HEK293T (cell line): ENCODE measurements around the gene RPS13.
"Not testable (repeated sequence)": the region's sequence is repeated elsewhere in the genome, so short reads cannot be mapped to it uniquely, and the experiment has no call there.

Experiments used
- CTCF ChIA-PET: fragments of 350-600 bp; formaldehyde crosslinking; extraction: SDS; loops from one replicate; lab custom pipeline; 2021; ENCODE audit warnings: antibody characterized with exemption, inconsistent platforms; lab: Yijun Ruan, JAX
- POLR2A ChIA-PET: fragments of 350-600 bp; formaldehyde crosslinking; extraction: SDS; loops from one replicate; lab custom pipeline; 2020; ENCODE audit warnings: antibody characterized with exemption, inconsistent platforms; lab: Yijun Ruan, JAX
- DNase-seq: peaks from one replicate; pipeline ENCODE4 v3.0.0; 2012; ENCODE audit warnings: mixed read lengths; ENCODE audit errors: extremely low spot score
- ARNT ChIP-seq: fragments of 450-650 bp; IDR thresholded peaks from 2 replicates; pipeline ENCODE4 v1.6.1; 2017; ENCODE audit warnings: mild to moderate bottlenecking
- BHLHE40 ChIP-seq: fragments of 450-650 bp; IDR thresholded peaks from 2 replicates; pipeline ENCODE4 v1.6.1; 2016; ENCODE audit warnings: mild to moderate bottlenecking, moderate library complexity, borderline replicate concordance
- ELF4 ChIP-seq: fragments of 450-650 bp; IDR thresholded peaks from 2 replicates; pipeline ENCODE4 v1.6.1; 2017; ENCODE audit warnings: antibody characterized with exemption
- FOXA1 ChIP-seq: fragments of 450-650 bp; IDR thresholded peaks from 2 replicates; pipeline ENCODE4 v1.6.1; 2016; ENCODE audit warnings: mild to moderate bottlenecking
- FOXK2 ChIP-seq: fragments of 450-650 bp; IDR thresholded peaks from 2 replicates; pipeline ENCODE4 v1.6.1; 2016; ENCODE audit warnings: mild to moderate bottlenecking
- FOXM1 ChIP-seq: fragments of 450-650 bp; IDR thresholded peaks from 2 replicates; pipeline ENCODE4 v1.6.1; 2017; ENCODE audit warnings: mild to moderate bottlenecking, borderline replicate concordance
- HDGF ChIP-seq: fragments of 450-650 bp; IDR thresholded peaks from 2 replicates; pipeline ENCODE4 v1.6.1; 2017; ENCODE audit warnings: antibody characterized with exemption, borderline replicate concordance
- L3MBTL2 ChIP-seq: fragments of 450-650 bp; conservative IDR thresholded peaks from 2 replicates; pipeline ENCODE4 v1.6.1; 2016; ENCODE audit warnings: mild to moderate bottlenecking
- LEF1 ChIP-seq: fragments of 450-650 bp; IDR thresholded peaks from 2 replicates; pipeline ENCODE4 v1.6.1; 2017; ENCODE audit warnings: mild to moderate bottlenecking, borderline replicate concordance
- NFRKB ChIP-seq: fragments of 450-650 bp; IDR thresholded peaks from 2 replicates; pipeline ENCODE4 v1.6.1; 2016; ENCODE audit warnings: mild to moderate bottlenecking, moderate library complexity
- SP1 ChIP-seq: fragments of 450-650 bp; IDR thresholded peaks from 2 replicates; pipeline ENCODE4 v1.6.1; 2017
- SUZ12 ChIP-seq: fragments of 450-650 bp; IDR thresholded peaks from 2 replicates; pipeline ENCODE4 v1.6.1; 2016; ENCODE audit warnings: mild to moderate bottlenecking
- TARDBP ChIP-seq: fragments of 450-650 bp; IDR thresholded peaks from 2 replicates; pipeline ENCODE4 v1.6.1; 2016
- ZNF384 ChIP-seq: fragments of 450-650 bp; IDR thresholded peaks from 2 replicates; pipeline ENCODE4 v1.6.1; 2016
- TF ChIP-seq, protein P1 (sequence below): fragments of 450-650 bp; IDR thresholded peaks from 2 replicates; pipeline ENCODE4 v1.6.1; 2016

Gene RPS13

DNA sequence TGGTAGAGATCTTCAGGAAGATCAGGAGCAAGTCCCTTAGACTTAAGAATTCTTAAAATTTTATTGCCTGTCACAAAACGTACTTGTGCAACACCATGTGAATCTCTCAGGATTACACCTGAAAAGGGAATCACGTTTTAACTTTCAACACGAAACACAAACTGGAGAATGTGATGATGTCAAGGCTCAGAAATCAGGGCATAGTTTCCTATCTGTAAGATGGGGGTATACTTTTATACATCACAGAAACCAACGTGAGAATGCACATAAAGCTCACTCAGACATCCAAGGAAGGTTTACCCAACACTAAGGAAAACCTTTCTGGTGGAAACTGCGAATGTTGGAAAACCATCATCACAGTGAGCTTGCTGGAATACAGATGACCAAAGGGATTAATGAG lies 2.0 kb downstream of the RPS13 start:
- ChIA-PET CTCF (interaction anchor here (0.6 kb wide), 1 partner anchor 283 kb away, joined by 3 read pairs; no protein-coding TSS in a partner anchor), POLR2A (interaction anchor here (1.0 to 1.2 kb wide), 2 partner anchors 28 to 49 kb away, joined by 3 to 4 read pairs; no protein-coding TSS in a partner anchor)
- DNase-seq = no peak
- TF ChIP-seq SUZ12 (no peak), SP1 (no peak), L3MBTL2 (no peak), FOXA1 (no peak), FOXM1 (no peak)
- TF ChIP-seq, protein P1, sequence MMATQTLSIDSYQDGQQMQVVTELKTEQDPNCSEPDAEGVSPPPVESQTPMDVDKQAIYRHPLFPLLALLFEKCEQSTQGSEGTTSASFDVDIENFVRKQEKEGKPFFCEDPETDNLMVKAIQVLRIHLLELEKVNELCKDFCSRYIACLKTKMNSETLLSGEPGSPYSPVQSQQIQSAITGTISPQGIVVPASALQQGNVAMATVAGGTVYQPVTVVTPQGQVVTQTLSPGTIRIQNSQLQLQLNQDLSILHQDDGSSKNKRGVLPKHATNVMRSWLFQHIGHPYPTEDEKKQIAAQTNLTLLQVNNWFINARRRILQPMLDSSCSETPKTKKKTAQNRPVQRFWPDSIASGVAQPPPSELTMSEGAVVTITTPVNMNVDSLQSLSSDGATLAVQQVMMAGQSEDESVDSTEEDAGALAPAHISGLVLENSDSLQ = no peak

DNA sequence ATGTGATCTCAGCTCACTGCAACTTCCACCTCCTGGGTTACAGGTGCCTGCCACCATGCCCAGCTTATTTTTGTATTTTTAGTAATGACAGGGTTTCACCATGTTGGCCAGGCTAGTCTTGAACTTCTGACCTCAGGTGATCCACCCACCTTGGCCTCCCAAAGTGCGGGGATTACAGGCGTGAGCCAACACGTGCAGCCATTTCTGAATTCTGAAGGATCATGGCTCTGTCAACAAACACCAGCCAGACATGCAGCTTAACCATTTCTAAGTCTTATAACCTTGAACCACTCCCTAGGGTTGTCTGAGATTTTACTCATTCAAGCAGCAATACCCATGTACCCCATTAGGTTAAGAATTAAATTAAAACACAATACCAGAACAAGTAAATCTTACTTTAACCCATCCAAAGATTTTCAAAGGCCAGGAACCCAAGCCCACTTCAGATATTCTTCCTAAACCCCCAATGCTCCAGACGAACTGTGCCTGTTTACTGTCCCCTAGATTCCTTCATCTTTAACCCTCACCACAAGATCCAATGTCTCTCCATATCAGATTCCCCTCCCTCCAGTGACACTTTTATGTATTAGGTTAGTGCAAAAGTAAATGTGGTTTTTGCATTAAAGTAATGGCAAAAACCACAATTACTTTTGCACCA lies 4.0 kb downstream of the RPS13 start:
- TF ChIP-seq L3MBTL2 (no peak), SP1 (no peak), FOXA1 (no peak), SUZ12 (no peak), ELF4 (no peak), FOXK2 (no peak), BHLHE40 (no peak), TARDBP (no peak), ZNF384 (no peak), LEF1 (no peak), HDGF (no peak)
- TF ChIP-seq, protein P1 = no peak
- DNase-seq = no peak
- ChIA-PET POLR2A (no interaction called here), CTCF (no interaction called here)

DNA sequence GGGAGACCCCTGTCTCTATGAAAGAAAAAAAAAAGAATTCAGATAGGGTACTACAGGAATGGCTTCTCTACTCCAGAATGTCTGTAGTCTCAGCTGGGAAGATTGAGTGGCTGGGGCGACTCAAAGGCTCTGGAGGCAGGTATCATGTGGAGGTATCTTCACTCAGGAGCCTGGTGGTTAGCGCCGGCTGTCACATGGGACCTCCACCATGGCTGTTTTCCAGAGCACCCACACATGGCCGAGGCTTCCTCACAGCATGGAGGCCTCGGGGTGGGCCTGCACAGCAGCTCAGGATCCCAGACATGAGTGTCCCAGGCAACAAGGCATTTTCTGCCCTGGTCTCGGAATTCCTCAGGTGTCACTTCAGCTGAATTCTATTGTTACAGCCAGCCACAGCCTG lies 10.1 kb downstream of the RPS13 start:
- POLR2A ChIA-PET = interaction anchor here (1.7 kb wide), 1 partner anchor 10 kb away, joined by 7 read pairs; the partner anchor contains the start of gene RPS13
- TF ChIP-seq BHLHE40 (no peak), NFRKB (no peak), TARDBP (no peak), ZNF384 (no peak), ARNT (no peak), L3MBTL2 (no peak), FOXK2 (no peak), LEF1 (no peak)
- CTCF ChIA-PET = interaction anchor here (0.7 to 1.4 kb wide), 2 partner anchors 53 to 56 kb away, joined by 3 to 4 read pairs; no protein-coding TSS in a partner anchor
- no peak for DNase-seq

DNA sequence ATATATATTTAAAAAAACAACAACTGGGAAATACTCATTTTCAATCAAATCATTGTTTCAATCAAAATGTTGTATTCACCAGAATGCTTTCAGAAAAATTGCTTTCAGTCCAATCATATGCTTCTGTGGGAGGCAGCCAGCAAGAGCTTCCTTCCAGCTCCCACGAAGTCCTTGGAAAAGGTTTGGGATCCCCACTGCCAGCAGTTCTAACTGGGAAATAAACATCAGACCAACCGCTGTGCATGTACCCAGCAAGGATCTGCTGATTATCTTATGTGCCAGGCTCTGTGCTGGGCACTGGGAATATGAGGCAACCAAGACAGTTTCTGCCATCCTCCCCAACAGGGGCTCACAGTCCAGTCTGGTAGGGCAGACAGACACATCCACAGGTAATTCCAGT lies 10.8 kb downstream of the RPS13 start:
- ChIA-PET POLR2A (interaction anchor here (1.7 kb wide), 1 partner anchor 11 kb away, joined by 7 read pairs; the partner anchor contains the start of gene RPS13), CTCF (interaction anchor here (1.4 kb wide), 1 partner anchor 52 kb away, joined by 4 read pairs; no protein-coding TSS in a partner anchor)
- TF ChIP-seq FOXM1 (no peak), ELF4 (no peak), FOXA1 (no peak), SUZ12 (no peak), TARDBP (no peak), ARNT (no peak)
- DNase-seq = no peak

DNA sequence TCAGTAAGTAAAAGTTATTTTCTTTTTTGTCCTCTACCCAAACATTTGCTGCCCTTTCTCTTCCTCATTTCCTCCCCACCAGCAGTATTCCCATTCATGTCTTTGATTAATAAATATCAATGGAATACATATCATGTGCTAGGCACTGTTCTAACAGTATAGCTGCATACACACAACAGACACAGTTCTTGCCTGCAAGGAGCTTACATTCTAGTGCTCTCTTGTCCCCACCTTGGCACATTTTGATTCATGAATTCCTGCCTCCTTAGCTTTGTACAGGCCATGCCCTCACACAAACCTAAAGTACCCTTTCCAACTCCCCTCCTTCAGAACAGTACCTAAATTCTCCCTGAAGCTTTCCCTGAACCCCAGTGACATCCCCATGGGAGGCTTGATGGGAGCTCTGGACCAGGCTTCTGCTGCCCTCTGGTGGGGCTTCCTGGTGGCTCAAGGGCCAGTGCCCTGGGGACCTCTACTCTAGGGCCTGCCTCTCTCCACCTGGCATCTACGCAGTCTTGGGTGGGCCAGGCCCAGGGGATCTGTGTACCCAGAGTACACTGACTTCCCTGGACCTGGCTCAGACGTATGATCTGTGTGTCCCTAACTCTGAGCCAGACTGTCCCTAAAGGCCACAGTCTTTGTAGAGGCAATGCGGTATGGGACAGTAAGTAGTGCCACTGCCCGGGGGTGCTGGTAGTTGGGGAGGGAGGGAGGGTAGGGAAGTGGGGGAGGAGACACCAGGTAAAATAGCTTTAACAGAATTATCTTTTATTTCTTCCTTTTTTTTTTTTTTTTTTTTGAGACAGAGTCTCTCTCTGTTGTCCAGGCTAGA lies 14.1 kb downstream of the RPS13 start:
- DNase-seq = peak; percentile 71
- TF ChIP-seq, protein P1 = no peak
- TF ChIP-seq SP1 (no peak), FOXA1 (no peak), TARDBP (no peak), FOXK2 (no peak)
- ChIA-PET CTCF (interaction anchor here (0.5 to 1.7 kb wide), 9 partner anchors 9 to 280 kb away, joined by 3 to 12 read pairs (median 5); partner anchors contain the start of gene PLEKHA7), POLR2A (interaction anchor here (1.2 kb wide), 1 partner anchor 14 kb away, joined by 8 read pairs; the partner anchor contains the start of gene RPS13)

DNA sequence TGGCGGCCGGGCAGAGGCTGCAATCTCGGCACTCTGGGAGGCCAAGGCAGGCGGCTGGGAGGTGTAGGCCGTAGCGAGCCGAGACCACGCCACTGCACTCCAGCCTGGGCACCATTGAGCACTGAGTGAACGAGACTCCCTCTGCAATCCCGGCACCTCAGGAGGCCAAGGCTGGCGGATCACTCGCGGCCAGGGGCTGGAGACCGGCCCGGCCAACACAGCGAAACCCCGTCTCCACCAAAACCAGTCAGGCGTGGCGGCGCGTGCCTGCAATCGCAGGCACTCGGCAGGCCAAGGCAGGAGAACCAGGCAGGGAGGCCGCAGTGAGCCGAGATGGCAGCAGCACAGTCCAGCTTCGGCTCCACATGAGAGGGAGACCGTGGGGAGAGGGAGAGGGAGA lies 26.3 kb downstream of the RPS13 start:
- CTCF ChIA-PET, POLR2A ChIA-PET: not testable (repeated sequence)

DNA sequence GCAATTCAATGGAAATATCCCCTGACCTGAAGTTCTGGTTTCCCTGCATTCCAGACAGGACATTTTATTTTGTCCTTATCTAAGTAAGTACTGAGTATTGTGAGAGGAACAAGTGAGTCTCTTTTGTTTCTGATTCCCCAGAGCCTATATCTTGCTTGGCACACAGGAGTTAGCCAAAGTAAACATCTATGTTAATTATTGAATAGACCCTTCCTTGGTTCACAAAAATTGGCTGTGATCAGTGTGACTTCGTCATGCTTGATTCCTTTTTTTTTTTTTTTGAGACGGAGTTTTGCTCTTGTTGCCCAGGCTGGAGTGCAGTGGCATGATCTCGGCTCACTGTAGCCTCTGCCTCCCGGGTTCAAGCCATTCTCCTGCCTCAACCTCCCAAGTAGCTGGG lies 29.0 kb downstream of the RPS13 start:
- DNase-seq, POLR2A ChIA-PET, CTCF ChIA-PET: not testable (repeated sequence)

More for the DNA sequence above, 26.3 kb downstream of the RPS13 start:
- not testable (repeated sequence) for DNase-seq
